K562 (cell line): ENCODE data around the gene PLPP7. TPM values are rescaled to one million over a fixed set of nuclear protein-coding genes. Genes with fewer than 3 reads are reported as not detected.

Experiments
- CREM ChIP-seq: IDR thresholded peaks from 2 replicates; pipeline ENCODE4 v1.6.1; 2014; ENCODE audit warnings: antibody characterized with exemption, low read depth
- EP300 ChIP-seq: IDR thresholded peaks from 2 replicates; pipeline ENCODE4 v1.6.1; 2012; ENCODE audit warnings: low read length, improper control_type of control experiment
- FOXM1 ChIP-seq, 2 experiments: fragments of 450-650 bp in 1 of 2; sonication (generic) in 1 of 2; formaldehyde crosslinking in 1 of 2; IDR thresholded peaks; 2 replicates each; pipeline versions ENCODE4 v1.6.1 to v1.9.0; 2017 to 2022; ENCODE audit warnings: low read depth in 2 of 2, mild to moderate bottlenecking in 2 of 2, missing genetic modification reagents in 1 of 2, moderate library complexity in 1 of 2
- PHB2 ChIP-seq: fragments of 450-650 bp; IDR thresholded peaks from 2 replicates; pipeline ENCODE4 v1.6.1; 2017; ENCODE audit warnings: low read depth
- SIN3B ChIP-seq: fragments of 450-650 bp; IDR thresholded peaks from 2 replicates; pipeline ENCODE4 v1.6.1; 2017; ENCODE audit warnings: low read depth, mild to moderate bottlenecking, moderate library complexity
- SNIP1 ChIP-seq: fragments of 450-650 bp; IDR thresholded peaks from 2 replicates; pipeline ENCODE4 v1.7.1; 2017; ENCODE audit warnings: low read depth, mild to moderate bottlenecking
- ZNF316 ChIP-seq: fragments of 450-650 bp; IDR thresholded peaks from 2 replicates; pipeline ENCODE4 v1.6.1; 2016
- polyA plus RNA-seq, 8 experiments: library from polyadenylated mRNA; depleted of rRNA in 4 of 8; stranded (reverse) in 5 of 8; unstranded in 3 of 8; fragments of >200 nt; fragmentation: Nextera tagmentation in 2 of 8; fragmentation: Illumina TruSeq in 1 of 8; extraction: Ambion mirVana in 2 of 8; extraction: Trizol in 1 of 8; gene quantifications; 2 replicates each; pipeline versions ENCODE4 v1.2.1 to v1.2.3, GENCODE V29; 2011 to 2014; ENCODE audit warnings: inconsistent platforms in 1 of 8, missing spikeins in 1 of 8
- total RNA-seq, 7 experiments: library from RNA; depleted of rRNA in 6 of 7; stranded (reverse); fragments of >200 nt in 6 of 7; fragmentation: Illumina TruSeq in 2 of 7; extraction: Trizol in 2 of 7; gene quantifications; 2 replicates each; pipeline versions ENCODE4 v1.2.1 to v1.2.3, GENCODE V29; 2011 to 2021; ENCODE audit warnings: low replicate concordance in 1 of 7
- TF ChIP-seq, protein P1 (sequence below): fragments of 450-650 bp; IDR thresholded peaks from 2 replicates; pipeline ENCODE4 v1.6.1; 2016; ENCODE audit warnings: mild to moderate bottlenecking, moderate library complexity
- TF ChIP-seq, protein P2 (sequence below): fragments of 200-400 bp; formaldehyde crosslinking; IDR thresholded peaks from 2 replicates; pipeline ENCODE4 v1.6.1; 2017; ENCODE audit warnings: mild to moderate bottlenecking, low read depth, low read length, moderate library complexity
- TF ChIP-seq, protein P3 (sequence below): fragments of 450-650 bp; IDR thresholded peaks from 2 replicates; pipeline ENCODE4 v1.6.1; 2016
- TF ChIP-seq, protein P4 (sequence below): fragments of 250-450 bp; sonication (Bioruptor Pico); IDR thresholded peaks from 2 replicates; pipeline ENCODE4 v1.5.1; 2021; ENCODE audit warnings: mild to moderate bottlenecking

Gene PLPP7
- total and polyA plus RNA-seq, 9 of the 15 experiments (the other 6 are each of a cell fraction or from before 2014, with no cell fraction given): 0.09 to 0.93 (median 0.18) TPM; not detected in 4

DNA sequence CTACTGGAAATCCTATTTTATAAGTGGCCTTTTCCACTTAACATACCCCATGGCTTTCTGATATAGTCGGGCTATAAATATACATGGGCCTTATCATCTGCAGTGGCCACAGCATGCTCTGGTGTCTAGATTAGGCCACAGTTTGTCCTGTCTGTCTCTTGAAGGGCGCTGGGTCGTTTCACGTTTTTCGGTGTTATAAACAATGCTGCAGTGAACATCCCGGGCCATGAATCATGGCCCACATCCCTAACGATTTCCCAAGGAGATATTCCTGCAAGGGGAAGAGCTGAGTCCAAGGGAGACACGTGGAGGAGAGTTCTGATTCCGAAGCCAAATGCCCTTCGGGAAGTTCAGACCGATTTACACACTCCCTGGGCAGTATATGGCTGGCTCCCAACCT, 8.4 kb downstream of the PLPP7 start (continued):
- TF ChIP-seq, protein P1, sequence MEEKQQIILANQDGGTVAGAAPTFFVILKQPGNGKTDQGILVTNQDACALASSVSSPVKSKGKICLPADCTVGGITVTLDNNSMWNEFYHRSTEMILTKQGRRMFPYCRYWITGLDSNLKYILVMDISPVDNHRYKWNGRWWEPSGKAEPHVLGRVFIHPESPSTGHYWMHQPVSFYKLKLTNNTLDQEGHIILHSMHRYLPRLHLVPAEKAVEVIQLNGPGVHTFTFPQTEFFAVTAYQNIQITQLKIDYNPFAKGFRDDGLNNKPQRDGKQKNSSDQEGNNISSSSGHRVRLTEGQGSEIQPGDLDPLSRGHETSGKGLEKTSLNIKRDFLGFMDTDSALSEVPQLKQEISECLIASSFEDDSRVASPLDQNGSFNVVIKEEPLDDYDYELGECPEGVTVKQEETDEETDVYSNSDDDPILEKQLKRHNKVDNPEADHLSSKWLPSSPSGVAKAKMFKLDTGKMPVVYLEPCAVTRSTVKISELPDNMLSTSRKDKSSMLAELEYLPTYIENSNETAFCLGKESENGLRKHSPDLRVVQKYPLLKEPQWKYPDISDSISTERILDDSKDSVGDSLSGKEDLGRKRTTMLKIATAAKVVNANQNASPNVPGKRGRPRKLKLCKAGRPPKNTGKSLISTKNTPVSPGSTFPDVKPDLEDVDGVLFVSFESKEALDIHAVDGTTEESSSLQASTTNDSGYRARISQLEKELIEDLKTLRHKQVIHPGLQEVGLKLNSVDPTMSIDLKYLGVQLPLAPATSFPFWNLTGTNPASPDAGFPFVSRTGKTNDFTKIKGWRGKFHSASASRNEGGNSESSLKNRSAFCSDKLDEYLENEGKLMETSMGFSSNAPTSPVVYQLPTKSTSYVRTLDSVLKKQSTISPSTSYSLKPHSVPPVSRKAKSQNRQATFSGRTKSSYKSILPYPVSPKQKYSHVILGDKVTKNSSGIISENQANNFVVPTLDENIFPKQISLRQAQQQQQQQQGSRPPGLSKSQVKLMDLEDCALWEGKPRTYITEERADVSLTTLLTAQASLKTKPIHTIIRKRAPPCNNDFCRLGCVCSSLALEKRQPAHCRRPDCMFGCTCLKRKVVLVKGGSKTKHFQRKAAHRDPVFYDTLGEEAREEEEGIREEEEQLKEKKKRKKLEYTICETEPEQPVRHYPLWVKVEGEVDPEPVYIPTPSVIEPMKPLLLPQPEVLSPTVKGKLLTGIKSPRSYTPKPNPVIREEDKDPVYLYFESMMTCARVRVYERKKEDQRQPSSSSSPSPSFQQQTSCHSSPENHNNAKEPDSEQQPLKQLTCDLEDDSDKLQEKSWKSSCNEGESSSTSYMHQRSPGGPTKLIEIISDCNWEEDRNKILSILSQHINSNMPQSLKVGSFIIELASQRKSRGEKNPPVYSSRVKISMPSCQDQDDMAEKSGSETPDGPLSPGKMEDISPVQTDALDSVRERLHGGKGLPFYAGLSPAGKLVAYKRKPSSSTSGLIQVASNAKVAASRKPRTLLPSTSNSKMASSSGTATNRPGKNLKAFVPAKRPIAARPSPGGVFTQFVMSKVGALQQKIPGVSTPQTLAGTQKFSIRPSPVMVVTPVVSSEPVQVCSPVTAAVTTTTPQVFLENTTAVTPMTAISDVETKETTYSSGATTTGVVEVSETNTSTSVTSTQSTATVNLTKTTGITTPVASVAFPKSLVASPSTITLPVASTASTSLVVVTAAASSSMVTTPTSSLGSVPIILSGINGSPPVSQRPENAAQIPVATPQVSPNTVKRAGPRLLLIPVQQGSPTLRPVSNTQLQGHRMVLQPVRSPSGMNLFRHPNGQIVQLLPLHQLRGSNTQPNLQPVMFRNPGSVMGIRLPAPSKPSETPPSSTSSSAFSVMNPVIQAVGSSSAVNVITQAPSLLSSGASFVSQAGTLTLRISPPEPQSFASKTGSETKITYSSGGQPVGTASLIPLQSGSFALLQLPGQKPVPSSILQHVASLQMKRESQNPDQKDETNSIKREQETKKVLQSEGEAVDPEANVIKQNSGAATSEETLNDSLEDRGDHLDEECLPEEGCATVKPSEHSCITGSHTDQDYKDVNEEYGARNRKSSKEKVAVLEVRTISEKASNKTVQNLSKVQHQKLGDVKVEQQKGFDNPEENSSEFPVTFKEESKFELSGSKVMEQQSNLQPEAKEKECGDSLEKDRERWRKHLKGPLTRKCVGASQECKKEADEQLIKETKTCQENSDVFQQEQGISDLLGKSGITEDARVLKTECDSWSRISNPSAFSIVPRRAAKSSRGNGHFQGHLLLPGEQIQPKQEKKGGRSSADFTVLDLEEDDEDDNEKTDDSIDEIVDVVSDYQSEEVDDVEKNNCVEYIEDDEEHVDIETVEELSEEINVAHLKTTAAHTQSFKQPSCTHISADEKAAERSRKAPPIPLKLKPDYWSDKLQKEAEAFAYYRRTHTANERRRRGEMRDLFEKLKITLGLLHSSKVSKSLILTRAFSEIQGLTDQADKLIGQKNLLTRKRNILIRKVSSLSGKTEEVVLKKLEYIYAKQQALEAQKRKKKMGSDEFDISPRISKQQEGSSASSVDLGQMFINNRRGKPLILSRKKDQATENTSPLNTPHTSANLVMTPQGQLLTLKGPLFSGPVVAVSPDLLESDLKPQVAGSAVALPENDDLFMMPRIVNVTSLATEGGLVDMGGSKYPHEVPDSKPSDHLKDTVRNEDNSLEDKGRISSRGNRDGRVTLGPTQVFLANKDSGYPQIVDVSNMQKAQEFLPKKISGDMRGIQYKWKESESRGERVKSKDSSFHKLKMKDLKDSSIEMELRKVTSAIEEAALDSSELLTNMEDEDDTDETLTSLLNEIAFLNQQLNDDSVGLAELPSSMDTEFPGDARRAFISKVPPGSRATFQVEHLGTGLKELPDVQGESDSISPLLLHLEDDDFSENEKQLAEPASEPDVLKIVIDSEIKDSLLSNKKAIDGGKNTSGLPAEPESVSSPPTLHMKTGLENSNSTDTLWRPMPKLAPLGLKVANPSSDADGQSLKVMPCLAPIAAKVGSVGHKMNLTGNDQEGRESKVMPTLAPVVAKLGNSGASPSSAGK: peak; percentile 52
- TF ChIP-seq, protein P2, sequence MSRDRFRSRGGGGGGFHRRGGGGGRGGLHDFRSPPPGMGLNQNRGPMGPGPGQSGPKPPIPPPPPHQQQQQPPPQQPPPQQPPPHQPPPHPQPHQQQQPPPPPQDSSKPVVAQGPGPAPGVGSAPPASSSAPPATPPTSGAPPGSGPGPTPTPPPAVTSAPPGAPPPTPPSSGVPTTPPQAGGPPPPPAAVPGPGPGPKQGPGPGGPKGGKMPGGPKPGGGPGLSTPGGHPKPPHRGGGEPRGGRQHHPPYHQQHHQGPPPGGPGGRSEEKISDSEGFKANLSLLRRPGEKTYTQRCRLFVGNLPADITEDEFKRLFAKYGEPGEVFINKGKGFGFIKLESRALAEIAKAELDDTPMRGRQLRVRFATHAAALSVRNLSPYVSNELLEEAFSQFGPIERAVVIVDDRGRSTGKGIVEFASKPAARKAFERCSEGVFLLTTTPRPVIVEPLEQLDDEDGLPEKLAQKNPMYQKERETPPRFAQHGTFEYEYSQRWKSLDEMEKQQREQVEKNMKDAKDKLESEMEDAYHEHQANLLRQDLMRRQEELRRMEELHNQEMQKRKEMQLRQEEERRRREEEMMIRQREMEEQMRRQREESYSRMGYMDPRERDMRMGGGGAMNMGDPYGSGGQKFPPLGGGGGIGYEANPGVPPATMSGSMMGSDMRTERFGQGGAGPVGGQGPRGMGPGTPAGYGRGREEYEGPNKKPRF: no peak
- TF ChIP-seq PHB2 (no peak), SNIP1 (no peak), SIN3B (no peak), CREM (no peak), EP300 (peak; percentile 7; the same call in 1 of the 2 replicates), FOXM1 (IDR thresholded peaks at IDR 0.05; ENCODE audit: low read depth) (peak; percentile 22; the same call in 1 of the 2 replicates), FOXM1 (CRISPR knock-in tag; IDR thresholded peaks at IDR 0.05; ENCODE audit: low read depth) (no peak), ZNF316 (no peak)
- TF ChIP-seq, protein P3, sequence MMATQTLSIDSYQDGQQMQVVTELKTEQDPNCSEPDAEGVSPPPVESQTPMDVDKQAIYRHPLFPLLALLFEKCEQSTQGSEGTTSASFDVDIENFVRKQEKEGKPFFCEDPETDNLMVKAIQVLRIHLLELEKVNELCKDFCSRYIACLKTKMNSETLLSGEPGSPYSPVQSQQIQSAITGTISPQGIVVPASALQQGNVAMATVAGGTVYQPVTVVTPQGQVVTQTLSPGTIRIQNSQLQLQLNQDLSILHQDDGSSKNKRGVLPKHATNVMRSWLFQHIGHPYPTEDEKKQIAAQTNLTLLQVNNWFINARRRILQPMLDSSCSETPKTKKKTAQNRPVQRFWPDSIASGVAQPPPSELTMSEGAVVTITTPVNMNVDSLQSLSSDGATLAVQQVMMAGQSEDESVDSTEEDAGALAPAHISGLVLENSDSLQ: peak; percentile 11; the same call in 1 of the 2 replicates
- TF ChIP-seq, protein P4, sequence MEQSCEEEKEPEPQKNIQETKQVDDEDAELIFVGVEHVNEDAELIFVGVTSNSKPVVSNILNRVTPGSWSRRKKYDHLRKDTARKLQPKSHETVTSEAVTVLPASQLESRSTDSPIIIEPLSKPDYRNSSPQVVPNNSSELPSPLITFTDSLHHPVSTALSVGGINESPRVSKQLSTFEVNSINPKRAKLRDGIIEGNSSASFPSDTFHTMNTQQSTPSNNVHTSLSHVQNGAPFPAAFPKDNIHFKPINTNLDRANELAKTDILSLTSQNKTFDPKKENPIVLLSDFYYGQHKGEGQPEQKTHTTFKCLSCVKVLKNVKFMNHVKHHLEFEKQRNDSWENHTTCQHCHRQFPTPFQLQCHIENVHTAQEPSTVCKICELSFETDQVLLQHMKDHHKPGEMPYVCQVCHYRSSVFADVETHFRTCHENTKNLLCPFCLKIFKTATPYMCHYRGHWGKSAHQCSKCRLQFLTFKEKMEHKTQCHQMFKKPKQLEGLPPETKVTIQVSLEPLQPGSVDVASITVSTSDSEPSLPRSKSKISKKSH (CRISPR knock-in tag): no peak
